Measurements from ENCODE around the gene SLC15A3.

Gene SLC15A3

DNA sequence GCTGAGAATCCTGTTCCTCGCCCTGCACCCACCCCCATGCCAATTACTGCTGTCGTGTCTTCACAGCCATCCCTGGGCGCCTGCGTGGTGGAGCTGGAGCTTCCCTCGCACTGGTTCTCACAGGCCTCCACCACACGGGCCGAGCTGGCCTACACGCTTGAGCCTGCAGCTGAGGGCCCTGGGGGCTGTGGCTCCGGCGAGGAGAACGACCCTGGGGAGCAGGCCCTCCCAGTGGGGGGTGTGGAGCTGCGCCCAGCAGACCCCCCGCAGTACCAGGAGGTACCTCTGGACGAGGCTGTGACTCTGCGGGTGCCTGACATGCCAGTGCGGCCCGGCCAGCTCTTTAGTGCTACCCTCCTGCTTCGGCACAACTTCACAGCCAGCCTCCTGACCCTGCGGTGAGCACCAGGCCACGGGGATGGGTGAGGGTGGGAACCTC lies 23.4 kb downstream of the SLC15A3 start:
- no peak for DNase-seq (ENCODE audit: low read depth)

DNA sequence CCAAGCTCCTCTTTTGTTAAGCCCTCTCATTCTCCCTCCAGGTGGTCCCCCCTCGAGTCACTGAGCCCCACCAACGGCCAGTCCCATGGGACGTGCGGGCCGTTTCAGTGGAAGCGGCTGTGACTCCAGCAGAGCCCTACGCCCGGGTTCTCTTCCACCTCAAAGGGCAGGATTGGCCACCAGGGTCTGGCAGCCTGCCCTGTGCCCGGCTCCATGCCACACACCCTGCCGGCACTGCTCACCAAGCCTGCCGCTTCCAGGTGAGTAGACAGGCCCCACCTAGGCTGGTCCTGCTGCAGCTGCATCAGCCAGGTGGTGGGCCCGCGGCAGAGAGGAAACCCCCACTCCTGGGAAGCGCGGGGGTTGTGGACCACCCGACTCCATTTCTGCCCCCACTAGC lies 24.4 kb downstream of the SLC15A3 start:
- no peak for DNase-seq (ENCODE audit: low read depth)

DNA sequence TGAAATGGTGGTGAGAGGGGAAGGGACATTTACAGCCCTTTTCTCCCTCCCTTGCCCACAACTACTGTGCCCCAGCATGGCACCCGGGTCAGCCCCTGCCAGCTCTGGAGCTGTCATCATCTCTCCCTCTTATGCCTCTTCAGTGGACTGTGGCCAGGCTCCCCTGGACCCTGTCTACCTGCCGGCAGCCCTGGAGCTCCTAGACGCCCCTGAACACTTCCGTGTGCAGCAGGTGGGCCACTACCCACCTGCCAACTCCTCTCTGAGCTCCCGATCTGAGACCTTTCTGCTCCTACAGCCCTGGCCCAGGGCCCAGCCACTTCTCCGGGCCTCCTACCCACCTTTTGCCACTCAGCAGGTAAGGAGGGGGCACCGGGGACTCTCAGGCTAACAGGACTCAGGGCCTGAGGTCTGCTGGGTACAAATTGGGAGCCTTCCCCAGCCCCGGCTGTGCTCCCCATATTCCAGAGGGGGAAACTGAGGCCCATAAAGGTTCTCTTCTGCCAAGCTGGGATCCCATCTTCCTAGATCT lies 24.8 kb downstream of the SLC15A3 start:
- no peak for DNase-seq (ENCODE audit: low read depth)

DNA sequence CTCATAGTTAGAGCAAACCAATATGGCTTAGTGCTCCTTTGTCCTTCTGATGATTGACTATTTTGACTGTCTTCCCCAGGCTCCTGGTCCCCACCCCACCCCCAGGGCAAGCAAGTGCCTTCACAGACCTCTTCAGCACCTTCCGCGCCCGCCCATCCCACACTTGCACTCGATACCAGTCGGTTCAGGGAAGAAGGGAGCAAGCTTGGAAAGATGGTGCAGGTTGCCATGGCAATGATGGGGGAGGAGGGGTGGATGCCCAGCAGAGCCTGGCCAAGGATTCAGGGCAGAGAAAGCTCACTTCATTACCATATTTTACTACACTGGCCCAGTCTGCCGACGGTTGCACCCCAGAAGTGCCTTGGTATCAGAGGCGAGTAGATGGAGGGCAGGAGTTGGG lies 25.5 kb downstream of the SLC15A3 start:
- no peak for DNase-seq (ENCODE audit: low read depth)

DNA sequence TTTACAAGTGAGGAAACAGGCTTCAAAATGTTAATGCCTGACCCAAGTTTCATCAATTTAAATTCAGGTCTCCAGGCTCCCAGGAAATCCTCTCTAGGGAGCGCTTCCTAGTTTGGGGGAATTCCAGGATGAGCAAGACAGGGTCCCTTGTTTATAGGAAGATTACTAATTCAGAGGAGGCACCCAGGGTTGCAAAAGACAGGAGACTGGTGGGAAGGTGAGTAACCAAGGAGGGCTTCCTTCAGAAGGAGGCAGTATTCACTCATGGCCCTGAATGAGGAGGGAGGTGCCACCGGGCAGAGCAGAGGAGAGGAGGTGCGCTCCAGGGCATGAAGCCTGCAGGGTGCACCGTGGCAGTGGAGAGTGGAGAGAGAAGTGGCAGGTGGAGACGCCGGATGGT lies 26.1 kb downstream of the SLC15A3 start:
- peak; percentile 96 for DNase-seq (ENCODE audit: low read depth)

DNA sequence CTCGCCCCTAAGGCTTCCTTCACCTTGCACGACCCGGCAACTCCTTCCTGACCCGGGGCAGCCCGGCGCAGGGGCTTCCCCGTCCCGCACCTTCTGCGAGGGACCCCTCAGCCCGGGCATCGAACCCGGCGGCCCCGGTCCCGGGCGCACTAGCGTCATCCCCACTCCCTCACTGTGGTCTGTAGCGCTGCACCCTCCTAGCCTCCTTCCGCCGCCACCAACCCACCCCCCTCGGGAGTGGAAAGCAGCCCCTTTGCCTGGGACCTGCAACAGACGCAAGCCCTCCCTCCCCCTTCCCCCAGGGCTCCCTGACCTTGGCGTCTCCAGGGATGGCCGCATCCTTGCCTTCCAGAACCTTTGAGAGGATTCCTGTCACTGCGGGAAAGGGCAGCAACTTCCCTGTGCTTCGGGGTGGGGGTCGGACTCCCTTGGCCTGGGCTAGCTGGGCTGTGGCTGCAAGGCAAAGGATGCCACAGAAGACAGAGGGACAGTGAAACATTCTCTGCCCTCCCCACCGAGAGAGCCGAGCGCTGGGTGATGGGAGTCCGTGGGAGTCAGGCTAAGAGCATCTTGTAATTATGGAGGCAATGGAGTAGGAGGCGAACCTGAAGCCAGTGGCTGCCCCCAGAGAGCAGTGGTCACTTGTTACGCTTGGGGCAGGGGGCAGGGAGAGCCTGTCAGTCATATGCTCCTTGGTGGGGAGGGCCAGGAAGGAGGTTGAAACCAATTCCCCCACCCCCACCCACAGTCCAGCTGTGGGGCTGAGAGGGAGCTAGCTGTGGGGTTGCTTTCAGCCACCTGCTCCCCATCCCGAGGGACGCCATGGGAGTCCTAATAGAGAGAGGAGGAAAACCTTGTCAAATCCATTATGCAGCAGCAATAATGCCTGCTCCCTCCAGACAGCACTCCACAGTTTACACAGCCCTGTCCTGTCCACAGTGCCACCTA lies 26.8 kb downstream of the SLC15A3 start:
- peak; percentile 33 for DNase-seq (ENCODE audit: low read depth)

DNA sequence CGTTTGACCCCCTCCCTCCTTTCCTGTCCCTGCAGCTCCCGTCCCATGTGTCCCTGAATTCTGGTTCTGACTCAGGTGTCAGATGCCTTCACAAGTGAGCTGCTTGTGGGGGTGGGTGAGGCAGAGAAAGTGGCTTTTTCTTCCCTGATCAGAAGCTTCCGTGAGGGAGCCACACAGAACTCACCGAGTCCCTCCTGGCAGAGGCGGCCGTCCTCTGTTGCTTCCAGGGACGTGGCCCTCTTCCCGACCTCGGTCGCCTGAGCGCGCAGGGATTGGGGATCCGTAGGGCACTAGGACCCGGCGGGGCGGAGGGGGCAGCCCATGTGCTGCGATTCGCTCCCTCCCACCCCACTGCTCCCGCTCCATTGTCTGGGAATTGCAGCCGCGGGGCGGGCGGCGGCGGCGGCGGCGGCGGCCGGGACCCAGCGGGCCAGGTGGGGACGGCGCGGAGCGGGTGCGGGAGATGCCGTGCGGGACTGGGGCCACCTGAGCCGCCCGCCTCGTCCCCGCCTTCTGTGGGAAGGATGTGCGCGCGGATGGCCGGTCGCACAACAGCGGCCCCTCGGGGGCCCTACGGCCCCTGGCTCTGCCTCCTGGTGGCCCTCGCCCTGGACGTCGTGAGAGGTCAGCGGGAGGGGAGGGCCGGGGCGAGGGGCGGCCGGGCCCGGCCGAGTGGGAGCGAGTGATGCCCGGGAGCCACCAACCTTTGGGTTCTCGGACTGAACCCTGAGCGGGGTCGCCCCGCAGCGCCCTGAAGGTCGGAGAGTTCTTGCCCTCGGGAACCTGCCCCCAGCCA lies 27.7 kb downstream of the SLC15A3 start, which contains the start of gene TMEM132A:
Gene TMEM132A, plus strand, starts transcription at position 351 of the 796 bp plus-strand sequence. Its CDS starts 174 bp downstream, at position 525.
- peak; percentile 81 for DNase-seq (ENCODE audit: low read depth)

DNA sequence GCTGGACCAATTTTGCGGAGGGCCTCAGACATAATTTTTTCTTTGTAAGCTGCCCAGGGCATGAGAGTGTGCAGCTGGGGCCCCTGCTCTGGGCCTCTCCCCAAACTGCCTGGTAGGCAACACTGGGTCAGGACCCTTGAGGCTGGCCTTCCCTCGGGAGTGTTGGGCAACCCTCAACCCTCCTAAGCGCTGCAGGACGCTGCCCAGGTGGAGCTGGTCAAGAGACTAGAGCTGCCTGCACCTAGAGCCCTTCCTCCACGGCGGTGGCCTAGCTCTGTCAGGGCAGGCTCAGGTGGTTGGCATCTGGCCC lies 28.2 kb downstream of the SLC15A3 start:
- DNase-seq (ENCODE audit: low read depth) = no peak

DNA sequence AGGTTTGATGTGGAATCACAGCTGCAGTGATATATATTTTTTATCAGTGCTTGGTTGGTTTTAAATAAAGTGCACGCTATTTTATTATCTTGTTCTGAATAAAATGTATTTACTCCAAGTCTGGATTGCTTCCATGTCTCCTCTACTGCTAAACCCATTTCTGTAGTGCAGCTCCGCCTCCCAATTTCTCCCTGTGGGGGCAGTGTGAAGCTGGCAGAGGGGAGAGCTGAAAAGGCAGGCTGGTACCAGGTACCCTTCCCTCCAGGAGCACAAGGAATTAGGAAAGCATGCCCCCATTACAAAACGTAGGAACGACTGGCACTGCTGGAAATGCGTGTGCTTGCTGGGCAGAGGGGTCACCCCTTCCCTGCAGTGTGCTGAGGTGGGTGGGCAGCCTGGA lies 28.6 kb downstream of the SLC15A3 start:
- DNase-seq (ENCODE audit: low read depth) = no peak

DNA sequence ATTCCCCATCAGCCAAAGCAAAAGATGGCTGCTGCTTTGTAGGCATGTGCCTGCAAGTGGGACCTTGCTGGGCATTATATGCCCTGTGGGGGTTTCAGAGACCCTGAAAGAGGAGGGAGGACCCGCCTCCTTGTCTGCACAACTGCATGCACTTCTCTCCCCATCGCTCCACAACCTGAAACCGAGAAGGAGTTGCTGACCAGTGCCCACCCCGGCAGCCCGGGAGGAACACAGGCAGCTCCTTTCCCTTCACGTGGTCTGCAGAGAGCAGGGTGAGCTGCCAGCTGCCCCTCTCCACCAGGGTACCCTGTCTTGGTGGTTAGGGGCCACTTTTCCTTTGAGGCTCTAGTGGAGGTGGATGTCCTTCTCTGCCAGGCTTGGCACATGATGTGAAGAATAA lies 29.1 kb downstream of the SLC15A3 start:
- no peak for DNase-seq (ENCODE audit: low read depth)

DNA sequence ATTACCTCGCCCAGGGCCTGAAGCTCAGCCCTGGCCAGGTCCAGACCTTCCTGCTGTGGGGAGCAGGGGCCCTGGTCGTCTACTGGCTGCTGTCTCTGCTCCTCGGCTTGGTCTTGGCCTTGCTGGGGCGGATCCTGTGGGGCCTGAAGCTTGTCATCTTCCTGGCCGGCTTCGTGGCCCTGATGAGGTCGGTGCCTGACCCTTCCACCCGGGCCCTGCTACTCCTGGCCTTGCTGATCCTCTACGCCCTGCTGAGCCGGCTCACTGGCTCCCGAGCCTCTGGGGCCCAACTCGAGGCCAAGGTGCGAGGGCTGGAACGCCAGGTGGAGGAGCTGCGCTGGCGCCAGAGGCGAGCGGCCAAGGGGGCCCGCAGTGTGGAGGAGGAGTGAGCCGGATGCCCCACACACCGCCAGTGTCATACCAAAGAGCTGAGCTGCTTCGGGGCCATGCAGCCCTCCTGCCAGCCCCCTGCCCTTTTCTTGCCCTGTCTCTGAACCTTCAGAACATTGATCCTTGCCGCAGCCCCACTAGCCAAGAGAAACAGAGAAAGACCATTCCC lies 30.1 kb downstream of the SLC15A3 start:
- no peak for DNase-seq (ENCODE audit: low read depth)

DNA sequence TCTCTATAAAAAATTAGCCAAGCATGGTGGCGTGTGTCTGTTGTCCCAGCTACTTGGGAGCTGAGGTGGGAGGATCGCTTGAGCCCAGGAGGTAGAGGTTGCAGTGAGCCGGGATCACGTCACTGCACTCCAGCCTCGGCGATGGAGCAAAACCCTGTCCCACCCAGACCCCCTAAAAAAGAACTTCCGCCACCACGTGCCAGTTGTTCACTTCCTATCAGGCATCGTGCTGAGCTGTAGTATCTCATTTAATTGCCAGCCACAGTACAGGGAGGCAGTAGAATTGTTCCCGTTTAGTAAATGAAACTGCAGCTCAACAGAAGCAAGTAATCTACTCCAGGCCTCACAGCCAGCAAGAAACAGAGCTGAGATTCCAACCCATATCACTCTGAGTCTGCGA lies 30.7 kb downstream of the SLC15A3 start:
- DNase-seq (ENCODE audit: low read depth) = no peak

DNA sequence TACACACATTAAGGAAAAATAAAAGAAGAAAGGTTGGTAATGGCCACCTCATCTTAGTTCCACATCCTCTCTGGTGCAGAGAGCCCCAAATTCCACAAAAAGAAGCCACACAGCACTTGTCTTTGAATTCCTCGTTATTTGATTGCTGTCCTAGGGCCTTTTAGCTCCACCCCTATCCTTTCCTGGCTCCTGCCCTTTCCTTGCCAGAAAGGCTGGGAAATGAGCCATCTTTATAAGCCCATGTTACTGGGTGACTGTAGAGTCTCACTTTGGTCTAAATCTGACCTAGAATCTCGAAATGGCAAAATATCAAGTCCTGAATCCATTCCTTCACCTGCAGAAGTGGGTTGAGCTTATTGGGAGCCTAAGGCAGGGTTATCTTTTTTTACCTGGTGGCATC lies 32.0 kb downstream of the SLC15A3 start:
- DNase-seq (ENCODE audit: low read depth) = no peak

DNA sequence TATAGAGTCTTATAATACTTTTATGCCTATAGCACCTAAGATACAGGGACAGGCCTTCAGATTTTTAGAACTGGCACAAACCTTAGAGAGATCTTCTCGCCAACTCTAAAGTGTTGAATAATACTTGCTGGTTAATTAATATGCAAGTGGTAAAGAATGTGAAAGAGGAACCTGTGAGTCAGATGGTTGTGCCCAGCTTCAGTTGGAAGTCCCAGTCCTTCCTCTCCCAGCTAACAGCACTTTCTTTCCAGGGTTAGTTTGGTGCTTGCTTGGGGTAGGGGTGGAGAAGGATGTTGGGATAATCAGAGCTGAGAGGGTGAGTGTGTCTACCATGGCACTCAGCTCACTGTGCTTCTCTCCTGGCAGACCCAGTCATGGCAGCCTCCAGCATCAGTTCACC lies 32.7 kb downstream of the SLC15A3 start:
- DNase-seq (ENCODE audit: low read depth) = peak; percentile 14

DNA sequence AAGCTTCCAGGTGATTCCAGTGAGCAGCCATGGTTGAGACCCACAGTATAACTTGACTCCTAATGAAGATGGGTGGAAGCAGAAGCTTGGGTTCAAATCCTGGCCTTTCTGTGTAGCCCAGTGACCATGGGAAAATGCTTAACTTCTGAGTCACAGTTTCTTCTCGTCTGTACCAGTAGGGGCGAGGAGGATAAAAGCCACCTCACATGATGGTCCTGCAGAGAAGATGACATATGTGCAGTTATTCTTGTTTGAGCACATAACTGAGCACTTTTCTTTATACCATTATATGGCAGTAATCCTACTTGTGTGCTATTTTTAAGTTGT lies 33.1 kb downstream of the SLC15A3 start:
- peak; percentile 75 for DNase-seq (ENCODE audit: low read depth)

DNA sequence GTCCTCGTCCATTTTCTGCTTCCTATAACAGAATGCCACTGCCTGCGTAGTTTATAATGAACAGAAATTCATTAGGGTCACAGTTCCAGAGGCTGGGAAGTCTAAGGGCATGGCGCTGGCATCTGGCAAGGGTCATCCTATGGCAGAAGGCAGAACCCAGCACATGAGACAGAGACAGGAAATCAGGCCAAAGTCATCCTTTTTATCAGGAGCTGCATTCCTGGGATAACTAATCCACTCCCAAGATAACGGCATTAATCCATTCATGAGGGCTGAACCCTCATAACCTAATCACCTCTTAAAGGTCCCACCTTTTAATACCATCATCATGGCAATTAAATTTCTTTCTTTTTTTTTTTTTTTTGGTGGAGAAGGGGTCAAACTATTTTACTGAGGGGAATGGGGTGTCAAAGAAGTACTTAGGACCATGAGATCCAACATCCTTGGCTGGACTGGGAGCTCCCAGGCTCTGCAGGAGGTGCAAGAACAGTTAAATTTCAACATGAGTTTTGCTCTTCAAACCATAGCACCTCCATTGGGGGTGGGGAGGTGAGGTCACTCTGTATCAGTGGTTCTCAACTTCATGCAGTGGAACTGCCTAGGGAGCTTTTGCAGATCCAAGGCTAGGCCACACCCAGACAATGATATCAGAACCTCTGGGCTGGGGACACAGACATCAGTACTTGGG lies 33.6 kb downstream of the SLC15A3 start:
- DNase-seq (ENCODE audit: low read depth) = no peak

DNA sequence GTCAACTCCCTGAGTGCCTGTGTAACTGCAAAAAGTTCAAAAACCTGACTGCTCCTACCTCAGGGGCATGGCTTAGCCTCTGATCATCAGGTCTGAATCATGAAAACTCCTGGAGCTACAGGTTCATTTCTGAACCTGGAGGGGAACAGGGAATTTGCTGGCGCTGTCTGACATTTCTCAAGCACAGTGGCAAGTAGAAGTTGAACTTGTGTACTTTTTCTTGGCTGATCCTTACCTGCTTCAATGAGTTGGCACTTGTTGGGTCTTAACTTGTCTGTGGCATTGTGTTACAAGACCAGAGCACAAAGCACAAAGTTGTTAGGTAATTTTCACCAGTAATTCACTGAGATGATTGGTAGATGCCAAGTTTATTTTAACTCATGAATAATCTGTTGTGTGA lies 34.7 kb downstream of the SLC15A3 start:
- no peak for DNase-seq (ENCODE audit: low read depth)

DNA sequence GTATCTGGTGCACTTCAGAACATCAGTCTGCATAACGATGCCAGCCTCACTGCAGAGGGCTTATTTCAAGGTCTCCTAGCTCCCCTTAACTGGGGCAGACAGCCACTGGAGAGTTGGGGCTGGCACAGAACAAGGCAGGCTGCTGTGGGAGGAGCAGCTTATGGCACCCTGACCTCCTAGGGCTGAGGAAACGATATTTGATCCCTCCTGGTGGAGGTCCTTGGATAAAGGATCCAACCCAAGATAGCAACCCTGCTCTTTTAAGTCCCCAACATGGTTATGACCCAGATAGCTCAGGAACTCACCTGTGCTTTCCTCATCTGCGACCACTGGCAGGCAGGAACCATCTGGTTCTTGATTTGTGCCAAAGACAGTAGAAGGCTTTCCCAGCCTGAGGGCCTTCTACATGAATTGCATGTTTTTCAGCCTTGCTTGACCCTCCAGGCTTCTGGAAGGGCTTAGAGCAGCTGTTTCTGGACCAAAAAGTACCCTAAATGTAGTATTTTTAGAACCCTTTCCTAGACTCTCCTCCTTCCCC lies 35.2 kb downstream of the SLC15A3 start:
- no peak for DNase-seq (ENCODE audit: low read depth)

DNA sequence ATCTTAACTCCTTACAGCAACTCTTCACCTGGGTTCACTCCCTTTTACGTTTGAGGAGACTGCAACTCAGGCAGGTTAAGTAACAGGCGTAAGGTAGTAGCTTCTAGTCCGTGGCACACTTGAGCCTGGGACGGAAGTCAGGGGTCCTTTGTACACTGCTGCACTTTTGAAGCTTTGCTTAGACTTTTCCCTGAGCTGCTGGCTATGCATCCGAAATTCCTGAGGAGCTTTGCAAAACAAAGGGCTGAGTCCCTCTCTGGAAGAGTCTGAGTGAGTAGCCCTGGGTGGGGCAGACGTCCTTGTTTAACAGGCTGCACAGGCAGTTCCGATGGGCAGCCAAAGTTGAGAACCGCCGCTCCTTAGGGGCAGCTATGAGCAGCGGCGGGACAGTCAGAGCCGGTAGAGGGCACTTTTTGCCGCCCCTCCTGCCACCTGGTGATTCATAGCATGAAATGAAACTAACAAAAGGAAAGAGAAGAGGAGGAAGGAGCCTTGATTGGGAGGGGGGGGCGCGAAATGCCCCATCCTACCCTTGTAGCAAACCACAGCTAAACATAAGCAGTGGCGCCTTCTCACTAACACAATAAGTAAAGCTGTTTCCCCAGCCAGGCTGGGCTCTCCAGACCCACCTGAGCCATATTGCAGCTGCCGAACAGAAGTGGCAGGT lies 36.6 kb downstream of the SLC15A3 start:
- DNase-seq (ENCODE audit: low read depth) = peak; percentile 83

DNA sequence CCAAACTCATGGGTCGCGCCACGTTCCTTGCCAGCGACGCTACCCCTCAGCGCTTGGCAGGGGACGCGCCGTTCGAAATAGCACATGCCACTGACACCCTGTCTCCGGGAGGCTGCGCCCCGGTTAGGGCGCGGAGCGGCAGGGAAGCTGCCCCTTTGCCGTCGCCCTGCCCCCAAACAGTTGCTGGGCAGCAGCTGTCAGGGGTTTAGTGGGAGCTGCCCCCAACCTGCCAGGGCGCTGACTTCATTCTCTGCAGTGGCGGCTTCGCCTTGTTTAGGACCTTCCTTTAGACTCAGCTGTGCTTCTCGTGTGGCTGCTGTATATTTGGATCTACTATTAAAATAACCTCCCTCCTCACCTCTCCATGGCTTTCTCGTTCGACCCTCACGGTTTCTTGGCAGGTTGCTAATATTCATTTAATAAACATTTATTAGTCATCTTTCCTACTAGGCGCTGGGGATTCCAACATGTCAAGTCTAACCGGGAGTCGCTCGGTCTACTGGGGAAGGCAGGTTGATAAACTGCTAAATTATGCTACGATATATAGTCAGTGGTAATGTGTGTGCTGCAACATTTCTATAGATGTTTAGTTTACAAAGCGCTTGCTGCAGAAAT lies 37.2 kb downstream of the SLC15A3 start:
- peak; percentile 63 for DNase-seq (ENCODE audit: low read depth)

Data from ELR (cell line).